Endometrial microvascular endothelial cells (primary cell): ENCODE measurements around the gene ZSCAN26. TPM values are rescaled to one million over a fixed set of nuclear protein-coding genes. Genes with fewer than 3 reads are reported as not detected.

ENCODE experiments used
- in situ Hi-C: cut with HindIII; loops from 2 replicates; pipeline ENCODE4 v1.10.0; 2017; ENCODE audit warnings: low sequenced_read_pairs, low pct_unique_long_range_greater_than_20kb; ENCODE audit errors: inconsistent ontology term
- total RNA-seq: library from RNA; depleted of rRNA; stranded (reverse); fragments of >200 nt; gene quantifications from one replicate; pipeline ENCODE4 v1.2.3, GENCODE V29; 2015; ENCODE audit errors: inconsistent ontology term

The ZSCAN26 gene
- 38.7 TPM for total RNA-seq

- in situ Hi-C loops: no loop called here
These were observed at the start of gene ZSCAN26 for GRCh38 chr6:28266962-28267694. Gene ZSCAN26 (plus strand): TSS chr6:28267143. CDS start chr6:28271920, 4,777 bp downstream.

GRCh38 chr6:28217890-28218289 lies 49.1 kb upstream of the ZSCAN26 start:
- in situ Hi-C loops: no loop called here

- in situ Hi-C loops: no loop called here
These were observed 48.4 kb upstream of the ZSCAN26 start for GRCh38 chr6:28218312-28219248.

- in situ Hi-C loops: no loop called here
These were observed 46.4 kb upstream of the ZSCAN26 start for GRCh38 chr6:28220257-28221133.

GRCh38 chr6:28224131-28225055 lies 42.5 kb upstream of the ZSCAN26 start:
- in situ Hi-C loops: no loop called here

- in situ Hi-C loops: no loop called here
These were observed 41.7 kb upstream of the ZSCAN26 start, which contains the start of gene ZSCAN9 for GRCh38 chr6:28225056-28225834. Gene ZSCAN9 (plus strand): TSS chr6:28225275. CDS start chr6:28227085, 1,810 bp downstream.

- in situ Hi-C loops: no loop called here
These were observed 40.5 kb upstream of the ZSCAN26 start for GRCh38 chr6:28226460-28226859.

GRCh38 chr6:28232785-28233184 lies 34.2 kb upstream of the ZSCAN26 start:
- in situ Hi-C loops: no loop called here

GRCh38 chr6:28235912-28236452 lies 31.0 kb upstream of the ZSCAN26 start:
- in situ Hi-C loops: no loop called here

- in situ Hi-C loops: no loop called here
These were observed 27.3 kb upstream of the ZSCAN26 start for GRCh38 chr6:28239636-28240035.

- in situ Hi-C loops: no loop called here
These were observed 26.5 kb upstream of the ZSCAN26 start for GRCh38 chr6:28240471-28240870.

GRCh38 chr6:28243946-28244345 lies 23.0 kb upstream of the ZSCAN26 start:
- in situ Hi-C loops: no loop called here

GRCh38 chr6:28245206-28245941 lies 21.6 kb upstream of the ZSCAN26 start:
- in situ Hi-C loops: no loop called here

- in situ Hi-C loops: no loop called here
These were observed 18.0 kb upstream of the ZSCAN26 start for GRCh38 chr6:28248916-28249315.

- in situ Hi-C loops: no loop called here
These were observed 16.2 kb upstream of the ZSCAN26 start for GRCh38 chr6:28250747-28251146.

- in situ Hi-C loops: no loop called here
These were observed 15.3 kb upstream of the ZSCAN26 start for GRCh38 chr6:28251661-28252008.
